NCI-H748 (cell line): ENCODE measurements around the gene NDUFA13.
A peak's percentile ranks its signal among the peaks of the same experiment; 100 is the strongest.

Experiments
- DNase-seq: peaks from one replicate; lab custom pipeline; 2025; ENCODE audit not compliant: unreplicated experiment; lab: John Stamatoyannopoulos, UW

Gene NDUFA13

GRCh38 chr19:19566306-19566705 lies 50.3 kb downstream of the NDUFA13 start:
- no peak for DNase-seq

GRCh38 chr19:19567391-19567790 lies 51.4 kb downstream of the NDUFA13 start:
- DNase-seq: no peak

GRCh38 chr19:19568802-19569756 lies 53.1 kb downstream of the NDUFA13 start:
- no peak for DNase-seq

GRCh38 chr19:19570571-19570970 lies 54.5 kb downstream of the NDUFA13 start:
- DNase-seq: no peak

GRCh38 chr19:19571071-19571786 lies 55.2 kb downstream of the NDUFA13 start:
- DNase-seq: no peak

- peak; percentile 93 for DNase-seq
Observed at GRCh38 chr19:19575411-19575810, 59.4 kb downstream of the NDUFA13 start.
